DMS153 treated with DMSO at 0.1 percent for 48 hours (cell line): ENCODE data around the gene ZNF143.
"Not testable (repeated sequence)": the region's sequence is repeated elsewhere in the genome, so short reads cannot be mapped to it uniquely, and the experiment has no call there.

ENCODE experiments used
- DNase-seq: peaks from one replicate; lab custom pipeline; 2025; ENCODE audit not compliant: unreplicated experiment; lab: John Stamatoyannopoulos, UW

The ZNF143 gene

DNA sequence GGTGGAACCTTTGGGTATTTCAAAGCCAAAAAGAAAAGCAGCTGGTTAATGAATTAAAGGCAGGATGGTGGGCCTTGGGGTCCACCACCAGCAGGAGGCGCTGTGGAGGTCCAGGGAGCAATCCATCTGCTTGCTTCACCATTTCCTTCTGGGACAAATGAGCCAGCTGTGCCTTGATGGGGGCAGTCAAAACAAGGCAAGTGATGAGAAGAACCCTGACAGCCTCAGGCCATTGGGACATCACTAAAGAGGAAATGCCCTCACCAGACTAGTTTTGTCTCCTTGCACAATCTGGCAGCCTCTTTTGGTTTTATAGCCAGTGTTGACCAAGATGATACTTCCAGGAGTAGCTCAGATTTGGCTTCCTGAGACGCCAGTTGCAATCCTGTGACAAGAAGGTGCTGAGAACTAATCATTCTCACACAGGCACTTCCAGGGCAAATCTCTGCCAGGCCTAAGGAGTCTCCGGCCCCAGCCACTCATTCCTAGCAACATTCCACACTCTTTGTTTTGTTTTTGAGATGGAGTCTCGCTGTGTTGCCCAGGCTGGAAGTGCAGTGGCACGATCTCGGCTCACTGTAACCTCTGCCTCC is 74.5 kb downstream of the ZNF143 start:
- DNase-seq = peak; percentile 10

DNA sequence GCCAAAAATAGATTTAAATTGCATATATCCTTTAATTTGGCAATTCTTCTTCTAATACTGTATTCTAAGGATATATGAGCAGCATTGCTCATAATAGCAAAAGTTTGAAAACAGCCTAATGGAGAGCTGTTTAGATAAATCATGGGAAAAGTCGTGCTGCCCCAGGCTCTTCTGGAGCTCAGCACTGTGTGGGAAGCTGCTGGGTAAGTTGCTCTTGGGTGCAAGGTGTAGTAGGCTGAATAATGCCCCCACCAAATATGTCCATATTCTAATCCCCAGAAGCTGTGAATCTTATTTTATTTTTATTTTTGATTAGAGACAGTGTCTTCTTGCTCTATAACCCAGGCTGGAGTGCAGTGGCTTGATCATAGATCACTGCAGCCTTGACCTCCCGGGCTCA is 77.7 kb downstream of the ZNF143 start:
- no peak for DNase-seq

DNA sequence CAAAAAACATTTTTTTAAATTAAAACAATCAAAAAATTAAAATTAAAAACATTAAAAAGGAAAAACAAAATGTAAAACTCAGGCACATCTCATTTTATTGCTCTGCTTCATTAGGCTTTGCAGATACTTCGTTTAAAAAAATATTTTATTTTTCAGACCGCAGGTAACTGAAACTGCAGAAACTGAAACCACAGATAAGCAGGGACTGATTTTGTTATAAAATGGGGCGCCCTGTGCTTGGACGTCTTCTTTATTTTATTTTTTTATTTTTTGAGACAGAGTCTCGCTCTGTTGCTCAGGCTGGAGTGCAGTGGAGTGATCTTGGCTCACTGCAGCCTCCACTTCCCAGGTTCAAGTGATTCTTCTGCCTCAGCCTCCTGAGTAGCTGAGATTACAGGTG is 88.4 kb downstream of the ZNF143 start:
- DNase-seq = not testable (repeated sequence)

DNA sequence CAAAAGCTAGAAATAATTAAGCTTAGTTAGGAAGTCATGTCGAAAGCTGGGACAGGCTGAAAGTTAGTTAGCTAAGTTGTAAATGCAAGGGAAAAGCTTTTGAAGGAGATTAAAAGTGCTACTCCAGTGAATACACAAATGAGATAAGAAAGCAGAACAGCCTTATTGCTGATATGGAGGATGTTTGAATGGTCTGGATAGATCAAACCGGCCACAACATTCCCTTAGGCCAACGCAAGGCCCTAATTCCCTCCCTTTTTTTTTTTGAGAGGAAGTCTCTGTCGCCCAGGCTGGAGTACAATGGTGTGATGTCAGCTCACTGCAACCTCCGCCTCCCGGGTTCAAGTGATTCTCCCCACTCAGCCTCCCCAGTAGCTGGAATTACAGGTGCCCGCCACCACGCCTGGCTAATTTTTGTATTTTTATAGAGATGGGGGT is 89.4 kb downstream of the ZNF143 start:
- DNase-seq = no peak

DNA sequence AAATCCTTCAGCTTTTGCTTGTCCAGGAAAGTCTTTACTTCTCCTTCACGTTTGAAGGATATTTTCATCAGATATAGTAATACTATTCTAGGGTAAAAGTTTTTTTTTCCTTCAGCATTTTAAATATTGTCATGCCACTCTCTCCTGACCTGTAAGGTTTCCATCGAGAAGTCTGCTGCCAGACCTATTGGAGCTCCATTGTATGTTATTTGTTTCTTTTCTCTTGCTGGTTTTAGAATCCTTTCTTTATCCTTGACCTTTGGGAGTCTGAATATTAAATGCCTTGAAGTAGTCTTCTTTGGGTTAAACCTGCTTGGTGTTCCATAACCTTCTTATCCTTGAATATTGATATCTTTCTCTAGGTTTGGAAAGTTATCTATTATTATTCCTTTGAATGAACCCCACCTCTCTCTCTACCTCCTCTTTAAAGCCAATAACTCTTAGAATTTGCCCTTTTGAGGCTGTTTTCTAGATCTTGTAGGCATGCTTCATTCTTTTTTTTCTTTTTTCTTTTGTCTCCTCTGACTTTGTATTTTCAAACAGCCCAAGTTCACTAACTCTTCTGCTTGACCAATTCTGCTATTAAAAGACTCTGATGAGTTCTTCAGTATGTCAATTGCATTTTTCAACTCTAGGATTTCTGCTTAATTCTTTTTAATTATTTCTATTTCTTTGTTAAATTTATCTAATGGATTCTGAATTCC is 100.6 kb downstream of the ZNF143 start:
- DNase-seq = no peak

DNA sequence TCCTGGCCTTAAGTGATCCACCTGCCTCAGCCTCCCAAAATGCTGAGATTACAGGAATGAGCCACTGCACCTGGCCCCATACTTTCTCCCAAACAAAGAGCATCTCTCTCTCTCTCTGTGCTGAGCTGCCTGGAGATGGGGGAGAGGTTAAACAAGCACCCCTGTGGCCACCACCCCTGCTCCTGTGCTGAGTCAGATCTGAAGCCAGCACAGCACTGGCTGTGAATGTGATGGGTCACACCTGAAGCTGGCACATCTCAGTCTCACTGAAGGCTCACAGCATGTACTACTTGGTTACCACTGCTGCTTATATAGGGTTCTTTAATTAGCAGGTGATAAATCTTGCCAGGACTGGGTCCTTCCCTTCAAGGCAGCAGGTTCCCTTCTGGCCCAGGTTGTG is 101.9 kb downstream of the ZNF143 start:
- no peak for DNase-seq

DNA sequence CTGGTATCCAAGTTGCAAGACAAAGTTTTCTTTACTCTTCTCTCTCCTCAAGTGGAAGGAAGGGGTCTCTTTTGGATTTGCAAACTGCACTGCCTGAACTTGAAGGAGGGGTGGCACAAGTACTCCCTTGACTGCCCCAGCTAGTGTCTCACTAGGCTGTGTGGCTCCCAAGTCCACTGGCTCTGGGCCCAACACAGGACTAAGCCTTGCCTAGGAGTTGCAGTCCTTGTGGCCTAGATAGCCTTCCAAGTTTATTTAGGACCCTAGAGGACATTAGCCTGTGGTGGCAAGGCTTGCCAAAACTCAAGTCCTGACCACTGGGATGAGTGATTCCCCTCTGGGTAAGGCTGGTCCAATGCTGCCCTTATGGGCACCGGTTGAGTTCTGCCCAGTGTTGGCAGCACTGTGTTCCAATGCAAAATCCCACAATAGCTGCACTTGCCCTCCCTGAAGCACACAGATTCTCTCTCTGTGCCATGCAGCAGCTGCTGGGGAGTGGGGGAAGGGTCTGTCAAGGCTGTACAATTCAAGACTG is 102.5 kb downstream of the ZNF143 start:
- no peak for DNase-seq

DNA sequence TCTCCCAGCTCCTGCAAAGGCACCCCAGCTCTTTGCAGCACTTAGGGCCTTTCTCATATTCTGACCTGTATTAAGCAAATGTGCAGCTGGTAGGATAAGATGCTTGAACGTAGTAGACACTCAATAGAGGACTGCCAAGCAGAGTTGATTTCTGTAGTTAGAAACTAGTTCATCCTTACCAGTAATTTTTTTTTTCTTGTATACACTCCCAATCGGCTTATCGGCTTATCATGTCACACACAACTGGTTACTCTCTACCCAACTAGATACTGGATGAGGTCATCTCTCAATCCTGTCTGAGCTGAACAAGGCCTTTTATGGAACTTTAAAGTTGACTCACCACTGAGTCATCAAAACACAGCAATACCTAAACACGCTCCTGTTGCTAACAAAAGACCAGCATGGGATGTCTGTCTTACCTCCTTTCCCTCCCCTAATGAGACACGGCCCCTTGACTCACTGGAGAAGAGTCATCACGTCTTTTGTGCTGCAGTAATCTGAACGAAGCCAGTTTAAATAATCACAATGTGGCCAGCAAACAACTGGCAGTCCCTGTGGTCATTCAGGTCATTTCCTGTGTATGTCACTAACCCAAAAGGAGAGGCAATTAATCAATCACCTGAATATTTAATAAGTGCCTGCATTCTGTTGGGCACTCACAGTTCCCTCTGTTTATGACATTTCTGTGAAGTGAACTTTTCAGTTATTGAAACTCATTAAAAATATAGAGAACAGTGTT is 105.2 kb downstream of the ZNF143 start:
- peak; percentile 83 for DNase-seq

DNA sequence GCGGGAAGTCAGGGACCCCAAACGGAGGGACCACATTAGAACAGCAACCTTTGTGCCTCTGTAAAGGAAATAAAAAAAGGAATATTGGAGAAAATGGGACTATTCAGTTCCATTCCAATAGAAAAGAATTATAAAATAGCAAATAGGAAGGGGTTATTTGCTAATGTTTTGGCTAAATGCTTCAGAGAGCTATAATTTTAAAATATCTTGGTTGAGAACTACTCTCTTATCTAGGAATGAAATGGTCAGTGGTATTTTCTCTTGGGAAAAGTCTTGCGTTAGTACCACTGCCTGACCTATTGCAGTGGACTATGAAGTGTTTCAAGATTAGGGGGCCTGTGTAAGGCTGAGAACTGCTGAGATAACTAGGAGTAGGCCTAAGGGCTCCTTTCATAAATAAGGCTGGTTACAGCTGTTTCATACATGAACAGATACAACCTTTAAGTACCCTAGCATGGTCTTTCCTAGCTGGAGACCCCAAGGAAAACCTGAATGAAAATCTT is 105.8 kb downstream of the ZNF143 start:
- no peak for DNase-seq

DNA sequence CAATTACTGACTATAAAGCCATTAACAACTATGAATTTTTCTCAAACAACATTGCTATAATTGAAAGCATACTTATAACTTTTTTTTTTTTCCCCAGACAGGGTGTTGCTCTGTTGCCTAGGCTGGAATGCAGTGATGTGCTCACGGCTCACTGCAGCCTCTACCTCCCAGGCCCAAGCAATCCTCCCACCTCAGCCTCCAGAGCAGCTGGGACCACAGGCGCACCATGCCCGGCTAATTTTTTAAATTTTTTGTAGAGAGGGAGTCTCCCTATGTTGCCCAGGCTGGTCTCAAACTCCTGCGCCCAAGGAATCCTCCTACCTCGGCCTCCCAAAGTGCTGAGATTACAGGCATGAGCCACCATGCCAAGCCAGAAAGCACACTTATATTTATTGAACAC is 106.6 kb downstream of the ZNF143 start:
- no peak for DNase-seq

DNA sequence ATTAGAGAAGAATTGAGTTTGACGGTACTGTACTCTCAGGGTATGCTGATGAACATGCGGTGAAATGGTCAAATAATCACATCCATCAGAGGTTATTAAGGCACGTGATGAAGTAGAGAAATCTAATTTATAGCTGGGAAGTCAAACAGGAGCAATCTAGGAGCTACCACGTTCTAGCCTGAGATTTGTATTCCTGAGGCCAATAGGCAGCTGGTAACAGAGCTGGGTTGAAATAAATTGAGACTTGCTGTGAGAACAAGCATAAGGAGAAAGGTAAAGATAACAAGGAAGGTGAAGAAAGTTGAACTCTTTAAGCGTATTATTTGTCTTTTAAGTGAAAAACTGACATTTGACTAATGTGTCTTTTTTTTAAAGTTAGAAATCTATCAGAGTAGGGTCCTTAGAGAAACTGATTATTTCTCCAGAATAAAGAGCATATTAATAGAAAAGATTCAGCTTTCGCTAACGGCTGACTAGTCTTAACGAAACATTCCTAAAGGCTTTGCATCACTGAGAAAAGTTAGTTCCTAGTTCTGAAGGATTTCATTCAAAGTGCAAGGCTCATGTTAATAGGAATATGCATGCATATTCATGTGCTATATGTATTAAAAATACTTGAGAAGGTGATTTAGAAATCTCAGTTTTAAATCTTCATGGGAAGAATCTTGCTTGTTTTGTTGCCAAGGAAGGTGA is 107.5 kb downstream of the ZNF143 start:
- DNase-seq = no peak

DNA sequence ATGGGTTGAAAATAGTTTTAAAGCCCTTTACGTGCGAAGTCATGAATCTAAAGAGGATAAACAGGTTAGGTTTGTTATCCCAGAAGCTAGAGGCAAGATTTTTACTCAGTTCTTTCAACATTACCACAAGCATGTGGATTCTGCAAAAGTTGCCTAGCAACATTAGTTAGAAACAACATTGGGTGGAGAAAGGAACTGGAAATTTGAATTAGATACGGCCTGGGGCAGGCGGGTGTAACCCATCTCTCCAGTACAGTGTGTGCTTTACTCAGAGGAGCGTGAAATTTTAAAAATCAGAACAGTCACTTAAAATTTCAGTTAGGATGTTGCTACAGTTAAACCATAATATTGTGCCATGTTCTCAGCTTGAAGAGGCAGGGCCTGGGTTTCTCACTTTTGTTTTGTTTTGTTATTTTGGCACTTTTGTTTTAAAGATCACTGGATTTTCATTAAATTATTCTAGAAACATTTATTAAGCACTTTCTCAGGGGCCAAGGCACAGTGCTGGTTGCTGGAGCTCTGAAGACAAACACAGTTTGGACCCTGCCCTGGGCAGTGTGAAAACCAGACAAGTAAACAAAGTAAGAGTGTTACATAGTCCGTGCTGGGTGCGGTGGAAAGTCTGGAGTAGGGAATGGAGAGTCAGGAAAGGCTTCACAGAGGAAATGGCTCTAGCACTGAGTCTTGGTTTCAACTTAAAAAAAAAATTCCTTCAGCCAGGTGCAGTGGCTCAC is 108.2 kb downstream of the ZNF143 start:
- DNase-seq = peak; percentile 77

DNA sequence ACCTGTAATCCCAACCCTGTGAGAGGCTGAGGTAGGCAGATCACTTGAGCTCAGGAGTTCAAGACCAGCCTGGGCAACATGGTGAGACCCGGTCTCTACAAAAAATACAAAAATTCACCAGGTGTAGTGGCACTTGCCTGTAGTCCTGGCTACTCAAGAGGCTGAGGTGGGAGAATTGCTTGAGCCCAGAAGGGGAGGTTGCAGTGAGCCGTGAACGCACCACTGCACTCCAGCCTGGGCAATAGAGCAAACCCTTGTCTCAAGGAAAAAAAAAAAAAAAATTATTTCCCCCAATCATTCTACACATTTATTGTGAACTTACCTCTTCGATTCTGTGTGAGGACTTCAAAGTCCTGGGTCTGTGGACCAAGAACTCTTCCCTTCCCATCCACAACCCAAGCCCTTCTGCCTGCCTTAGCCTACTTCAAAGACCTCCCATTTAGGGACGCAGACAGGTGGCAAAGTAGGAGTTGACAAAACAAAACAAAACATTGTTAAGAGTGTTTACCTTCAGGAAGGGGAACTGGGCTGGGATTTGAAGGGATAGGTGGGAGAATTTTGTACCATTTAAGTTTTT is 108.9 kb downstream of the ZNF143 start:
- DNase-seq = no peak

DNA sequence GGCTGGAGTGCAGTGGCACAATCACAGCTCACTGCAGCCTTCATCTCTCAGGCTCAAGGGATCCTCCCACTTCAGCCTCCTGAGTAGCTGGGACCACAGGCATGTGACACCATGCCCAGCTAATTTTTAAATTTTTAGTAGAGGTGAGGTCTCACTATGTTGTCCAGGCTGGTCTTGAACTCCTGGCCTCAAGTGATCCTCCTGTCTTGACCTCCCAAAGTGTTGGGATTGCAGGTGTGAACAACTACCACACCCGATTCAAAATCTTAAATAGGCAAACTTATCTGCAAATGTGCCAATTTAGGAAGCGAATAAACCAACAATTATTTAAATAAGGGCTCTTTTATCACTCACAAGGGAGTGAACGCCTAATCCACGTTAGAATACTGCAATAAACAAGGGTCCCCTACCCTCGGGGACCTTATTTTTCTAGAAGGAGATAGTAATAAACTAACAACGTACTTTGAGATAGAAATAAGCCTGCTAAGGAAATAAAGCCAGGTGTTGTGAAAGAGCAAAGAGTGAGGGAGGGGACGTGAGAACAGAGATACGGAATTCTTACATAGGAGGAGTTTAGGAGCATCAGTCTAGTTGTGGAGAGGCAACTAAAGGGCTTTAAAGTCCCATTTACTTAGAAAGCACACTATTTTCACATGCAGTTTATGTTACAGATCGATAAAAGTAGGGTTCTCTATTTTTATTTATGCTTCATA is 109.7 kb downstream of the ZNF143 start:
- no peak for DNase-seq

DNA sequence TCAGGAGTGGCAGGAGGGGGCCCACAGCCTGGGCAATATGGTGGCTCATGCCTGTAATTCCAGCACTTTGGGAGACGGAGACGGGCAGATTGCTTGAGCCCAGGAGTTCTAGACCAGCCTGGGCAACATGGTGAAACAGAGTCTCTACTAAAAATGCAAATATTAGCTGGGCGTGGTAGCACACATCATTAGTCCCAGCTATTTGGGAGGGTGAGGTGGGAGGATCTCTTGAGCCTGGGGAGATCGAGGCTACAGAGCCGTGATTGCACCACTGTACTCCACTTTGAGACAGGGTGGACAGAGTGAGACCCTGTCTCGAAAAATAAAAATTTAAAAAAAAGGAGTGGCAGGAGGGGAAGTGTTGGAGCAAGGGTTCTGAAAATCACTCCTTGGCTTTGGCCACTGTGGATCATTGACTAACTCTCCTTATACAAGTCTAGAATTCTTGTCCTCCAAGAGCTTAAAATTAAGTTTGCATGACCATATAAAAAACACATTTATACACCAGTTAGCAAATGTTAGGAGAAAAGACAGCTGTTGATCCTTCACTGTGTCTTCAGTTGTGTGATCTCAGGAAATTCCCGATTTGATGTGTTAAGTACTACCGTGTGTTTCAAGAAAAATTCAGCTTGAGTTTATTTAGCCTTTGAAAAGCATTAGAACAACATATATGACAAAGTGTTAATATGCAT is 110.4 kb downstream of the ZNF143 start:
- no peak for DNase-seq

DNA sequence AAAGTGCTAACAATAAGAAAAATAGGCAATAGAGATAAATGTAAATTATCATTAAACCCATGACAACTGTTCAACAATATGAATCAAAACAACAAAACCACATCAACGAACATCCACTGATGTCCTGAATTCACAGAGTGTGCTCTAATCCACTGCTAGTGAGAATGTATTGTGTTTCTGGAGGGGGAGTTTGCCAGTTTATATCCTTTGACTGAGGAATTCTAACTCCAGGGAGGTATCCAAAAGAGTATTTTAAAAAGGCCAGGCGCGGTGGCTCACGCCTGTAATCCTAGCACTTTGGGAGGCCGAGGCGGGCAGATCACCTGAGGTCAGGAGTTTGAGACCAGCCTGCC is 110.9 kb downstream of the ZNF143 start:
- DNase-seq = no peak

DNA sequence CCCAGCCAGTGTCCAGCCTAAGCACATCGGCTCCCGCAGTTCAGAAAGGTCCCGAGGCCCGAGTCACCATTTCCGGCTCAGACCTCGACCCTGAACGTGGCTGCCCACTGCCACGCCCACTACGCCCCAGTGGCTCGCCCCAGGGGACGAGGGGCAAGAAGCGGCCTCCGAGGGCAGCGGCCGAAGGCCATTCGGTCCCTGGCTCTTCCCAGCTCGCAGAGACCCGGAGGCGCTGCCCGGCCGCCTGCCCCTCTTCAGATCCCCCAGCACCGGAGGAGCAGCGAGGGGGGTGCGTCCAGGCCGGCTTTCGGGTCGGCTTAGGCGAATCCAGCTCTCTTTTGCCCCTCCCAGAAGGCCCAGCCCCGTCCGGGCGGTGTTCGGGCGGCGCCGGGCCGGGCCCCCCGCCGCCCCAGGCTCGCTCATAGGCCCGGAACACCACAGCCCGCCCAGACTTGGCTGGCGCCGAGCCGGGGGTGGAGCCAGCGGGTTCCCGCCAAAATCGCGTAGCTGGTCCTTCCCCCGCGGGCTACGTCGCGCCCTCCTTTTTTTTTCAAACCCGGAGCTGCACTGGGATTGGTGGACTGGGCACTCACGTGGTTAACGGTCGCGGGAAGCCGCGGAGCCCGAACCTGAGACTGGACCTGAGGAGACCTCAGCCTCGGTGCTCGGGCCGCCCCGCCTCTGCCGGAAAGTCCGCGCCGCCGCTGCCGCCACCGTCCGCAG is 112.4 kb downstream of the ZNF143 start, which contains the start of gene WEE1:
TSS of gene WEE1 (plus strand) at position 619 of the 723 bp plus-strand sequence. CDS start 264 bp downstream, outside the sequence.
- peak; percentile 96 for DNase-seq
